ENCODE data around the gene SIVA1.

SIVA1 gene

GRCh38 chr14:104734051-104734587 is 18.8 kb upstream of the SIVA1 start:
- DNase-seq (ENCODE audit: extremely low read depth in 1 of 2, low read depth in 1 of 2): no peak

GRCh38 chr14:104734601-104734990 is 18.4 kb upstream of the SIVA1 start:
- DNase-seq (ENCODE audit: extremely low read depth in 1 of 2, low read depth in 1 of 2): no peak

GRCh38 chr14:104734991-104735779 is 17.8 kb upstream of the SIVA1 start:
- DNase-seq (ENCODE audit: extremely low read depth in 1 of 2, low read depth in 1 of 2): no peak

- DNase-seq (ENCODE audit: extremely low read depth in 1 of 2, low read depth in 1 of 2): no peak
Measured at GRCh38 chr14:104735830-104736642, 16.9 kb upstream of the SIVA1 start.

GRCh38 chr14:104738375-104739019 is 14.4 kb upstream of the SIVA1 start:
- DNase-seq (ENCODE audit: extremely low read depth in 1 of 2, low read depth in 1 of 2): no peak

- DNase-seq (ENCODE audit: extremely low read depth in 1 of 2, low read depth in 1 of 2): no peak
Measured at GRCh38 chr14:104739026-104739425, 13.9 kb upstream of the SIVA1 start.

GRCh38 chr14:104739546-104740516 is 13.1 kb upstream of the SIVA1 start:
- DNase-seq (ENCODE audit: extremely low read depth in 1 of 2, low read depth in 1 of 2): no peak

- no peak for DNase-seq (ENCODE audit: extremely low read depth in 1 of 2, low read depth in 1 of 2)
Measured at GRCh38 chr14:104741108-104741802, 11.7 kb upstream of the SIVA1 start.

- no peak for DNase-seq (ENCODE audit: extremely low read depth in 1 of 2, low read depth in 1 of 2)
Measured at GRCh38 chr14:104741803-104742251, 11.1 kb upstream of the SIVA1 start.

- DNase-seq (ENCODE audit: extremely low read depth in 1 of 2, low read depth in 1 of 2): no peak
Measured at GRCh38 chr14:104742586-104743455, 10.1 kb upstream of the SIVA1 start.

- DNase-seq (ENCODE audit: extremely low read depth in 1 of 2, low read depth in 1 of 2): no peak
Measured at GRCh38 chr14:104743461-104744380, 9.2 kb upstream of the SIVA1 start.

GRCh38 chr14:104744484-104744883 is 8.5 kb upstream of the SIVA1 start:
- DNase-seq (ENCODE audit: extremely low read depth in 1 of 2, low read depth in 1 of 2): no peak

- no peak for DNase-seq (ENCODE audit: extremely low read depth in 1 of 2, low read depth in 1 of 2)
Measured at GRCh38 chr14:104745431-104745830, 7.5 kb upstream of the SIVA1 start.

GRCh38 chr14:104746071-104746545 is 6.8 kb upstream of the SIVA1 start:
- no peak for DNase-seq (ENCODE audit: extremely low read depth in 1 of 2, low read depth in 1 of 2)

GRCh38 chr14:104746934-104747481 is 5.9 kb upstream of the SIVA1 start:
- no peak for DNase-seq (ENCODE audit: extremely low read depth in 1 of 2, low read depth in 1 of 2)

- no peak for DNase-seq (ENCODE audit: extremely low read depth in 1 of 2, low read depth in 1 of 2)
Measured at GRCh38 chr14:104747876-104748275, 5.1 kb upstream of the SIVA1 start.

- no peak for DNase-seq (ENCODE audit: extremely low read depth in 1 of 2, low read depth in 1 of 2)
Measured at GRCh38 chr14:104749111-104749649, 3.8 kb upstream of the SIVA1 start.
